ENCODE data around the gene GPHN.

Gene GPHN

DNA sequence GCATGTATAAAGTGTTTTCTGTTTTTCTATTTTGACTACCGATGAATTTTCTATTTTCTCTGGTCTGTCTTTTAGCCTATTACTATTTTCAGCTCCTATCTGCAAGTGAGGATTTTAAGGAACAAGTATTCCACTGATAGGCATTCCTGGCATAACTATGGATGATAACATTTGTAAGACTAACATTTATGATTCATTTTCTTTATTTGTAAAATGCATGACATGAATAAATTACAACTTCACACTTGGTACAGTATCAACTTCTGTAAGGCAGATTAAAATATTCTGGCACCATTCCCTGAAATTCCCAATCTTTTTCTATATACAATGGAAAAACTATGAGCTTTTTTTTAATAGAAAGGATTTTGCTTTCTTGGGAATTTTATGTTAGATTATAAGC lies 560.3 kb downstream of the GPHN start:
- DNase-seq = no peak

DNA sequence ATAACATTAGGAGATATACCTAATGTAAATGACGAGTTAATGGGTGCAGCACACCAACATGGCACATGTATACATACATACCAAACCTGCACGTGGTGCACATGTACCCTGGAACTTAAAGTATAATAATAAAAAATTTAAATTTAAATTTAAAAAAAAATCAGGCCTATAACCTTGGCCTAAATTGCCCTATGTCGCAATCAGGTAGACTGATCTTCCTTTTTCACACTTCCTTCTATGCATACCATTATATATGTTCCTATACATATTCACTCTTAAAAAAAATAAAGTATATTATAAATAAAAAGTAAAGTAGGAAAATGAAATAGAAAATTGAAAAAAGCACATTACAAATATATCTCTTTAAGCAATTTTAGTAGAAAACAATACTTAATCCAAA lies 563.6 kb downstream of the GPHN start:
- no peak for DNase-seq

GRCh38 chr14:67077921-67078320 lies 570.0 kb downstream of the GPHN start:
- DNase-seq = no peak

DNA sequence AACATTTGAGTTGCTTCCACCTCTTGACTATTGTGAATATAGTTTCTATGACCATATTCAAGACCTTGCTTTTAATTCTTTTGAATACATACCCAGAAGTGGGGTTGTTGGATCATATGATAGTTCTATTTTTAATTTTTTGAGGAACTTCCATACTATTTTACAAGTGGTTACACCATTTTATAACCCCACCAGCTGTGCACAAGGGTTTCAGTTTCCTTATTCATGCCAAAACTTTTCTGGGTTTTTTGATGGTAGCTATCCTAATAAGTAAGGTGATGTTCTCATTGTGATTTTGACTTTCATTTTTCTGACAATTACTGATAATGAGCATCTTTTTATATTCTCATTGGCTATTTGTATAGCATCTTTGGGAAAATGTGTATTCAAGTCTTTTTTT lies 571.9 kb downstream of the GPHN start:
- no peak for DNase-seq

- no peak for DNase-seq
Measured at GRCh38 chr14:67108230-67108629, 600.3 kb downstream of the GPHN start.

DNA sequence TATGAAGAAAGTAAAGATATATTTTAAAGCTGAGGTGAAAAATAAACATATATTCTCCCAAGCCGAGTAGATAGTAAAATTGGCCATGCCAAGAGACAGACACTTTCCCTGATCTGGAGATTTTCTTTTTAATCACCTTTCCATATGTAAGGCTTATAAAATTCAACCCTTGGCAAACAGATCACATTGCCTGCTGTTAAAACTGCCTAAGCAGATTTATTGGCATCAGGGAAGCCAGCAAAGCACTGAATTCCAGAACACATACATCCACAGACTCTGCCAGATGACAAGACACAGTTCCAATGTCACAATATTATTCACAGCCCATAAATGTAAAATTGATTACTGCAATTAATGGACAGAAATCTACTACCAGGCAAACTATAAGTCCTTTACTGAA lies 603.1 kb downstream of the GPHN start:
- DNase-seq = no peak

GRCh38 chr14:67112344-67112743 lies 604.4 kb downstream of the GPHN start:
- no peak for DNase-seq

DNA sequence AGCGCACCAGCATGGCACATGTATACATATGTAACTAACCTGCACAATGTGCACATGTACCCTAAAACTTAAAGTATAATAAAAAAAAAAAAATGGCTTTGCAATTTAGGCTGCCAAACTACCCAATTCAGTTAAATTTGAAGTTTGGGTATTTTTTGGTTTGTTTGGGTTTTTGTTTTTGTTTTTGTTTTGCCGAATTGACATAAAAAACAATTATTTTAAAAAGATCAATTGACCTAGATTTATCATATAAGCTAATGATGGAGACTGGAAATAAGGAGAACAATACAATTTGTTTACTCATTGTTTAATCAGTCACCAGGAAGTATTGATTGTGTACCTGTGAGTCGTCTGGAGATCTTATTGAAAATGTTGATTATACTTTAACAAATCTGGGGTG lies 619.2 kb downstream of the GPHN start:
- no peak for DNase-seq

GRCh38 chr14:67129768-67130167 lies 621.8 kb downstream of the GPHN start:
- DNase-seq = no peak

- no peak for DNase-seq
Measured at GRCh38 chr14:67131691-67132090, 623.7 kb downstream of the GPHN start.

DNA sequence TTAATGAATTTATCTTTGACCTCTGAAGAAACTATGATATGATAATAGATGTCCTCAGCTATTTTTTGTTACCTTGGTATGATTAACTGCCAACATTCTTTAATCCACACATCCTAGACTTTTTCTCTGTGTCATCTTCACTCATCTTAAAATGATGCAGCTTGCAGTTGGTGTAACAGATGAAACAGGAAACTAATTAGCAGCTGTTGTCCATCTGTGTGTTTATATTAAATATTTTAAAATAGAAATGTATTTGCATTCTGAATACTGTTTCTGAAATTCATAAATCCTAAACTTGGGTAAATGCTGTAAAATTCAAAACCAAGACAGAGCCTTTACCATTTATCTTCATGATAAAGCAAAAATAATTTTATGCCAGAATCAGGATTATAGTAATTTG lies 625.2 kb downstream of the GPHN start:
- DNase-seq = no peak

DNA sequence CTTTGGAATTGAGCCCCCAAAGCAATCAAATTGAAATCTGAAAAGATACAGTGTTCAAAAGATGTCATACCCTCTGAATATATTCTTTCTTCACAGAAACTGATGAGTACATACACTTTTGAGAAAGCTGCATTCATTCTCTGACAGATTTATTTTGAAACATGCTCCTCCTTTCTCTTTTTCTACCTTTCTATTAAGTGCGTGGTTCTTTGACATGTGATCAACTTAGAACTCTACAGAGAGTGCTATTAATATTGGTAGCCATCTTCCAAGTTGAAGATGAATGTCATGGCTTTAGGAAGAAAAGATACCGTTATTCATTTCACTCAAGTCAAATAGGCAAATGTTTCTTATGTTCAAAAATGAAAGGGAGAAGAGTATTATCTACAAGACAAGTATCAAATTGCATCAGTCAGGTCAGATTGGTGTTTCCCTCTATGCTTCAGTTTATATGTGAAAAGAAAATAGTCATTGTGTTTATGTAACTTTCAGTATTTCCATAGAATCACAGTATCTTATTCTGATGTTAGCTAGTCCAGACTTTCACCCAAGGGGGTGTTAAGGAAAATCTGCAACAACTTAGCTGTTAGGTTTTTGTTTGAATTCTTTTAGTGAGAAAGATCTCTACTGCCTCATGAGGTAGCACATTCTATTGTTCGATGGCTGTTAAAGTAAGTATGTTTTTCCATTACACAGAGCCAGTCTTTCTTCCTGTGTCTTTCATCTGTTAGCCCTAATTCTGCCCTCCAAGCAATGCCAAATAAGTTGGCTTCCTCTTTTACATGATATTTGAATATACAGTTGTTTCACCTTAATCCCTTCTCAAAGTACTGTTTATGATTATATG lies 625.9 kb downstream of the GPHN start:
- DNase-seq = no peak

- no peak for DNase-seq
Measured at GRCh38 chr14:67137744-67138371, 629.9 kb downstream of the GPHN start.

- no peak for DNase-seq
Measured at GRCh38 chr14:67140556-67140955, 632.6 kb downstream of the GPHN start.

DNA sequence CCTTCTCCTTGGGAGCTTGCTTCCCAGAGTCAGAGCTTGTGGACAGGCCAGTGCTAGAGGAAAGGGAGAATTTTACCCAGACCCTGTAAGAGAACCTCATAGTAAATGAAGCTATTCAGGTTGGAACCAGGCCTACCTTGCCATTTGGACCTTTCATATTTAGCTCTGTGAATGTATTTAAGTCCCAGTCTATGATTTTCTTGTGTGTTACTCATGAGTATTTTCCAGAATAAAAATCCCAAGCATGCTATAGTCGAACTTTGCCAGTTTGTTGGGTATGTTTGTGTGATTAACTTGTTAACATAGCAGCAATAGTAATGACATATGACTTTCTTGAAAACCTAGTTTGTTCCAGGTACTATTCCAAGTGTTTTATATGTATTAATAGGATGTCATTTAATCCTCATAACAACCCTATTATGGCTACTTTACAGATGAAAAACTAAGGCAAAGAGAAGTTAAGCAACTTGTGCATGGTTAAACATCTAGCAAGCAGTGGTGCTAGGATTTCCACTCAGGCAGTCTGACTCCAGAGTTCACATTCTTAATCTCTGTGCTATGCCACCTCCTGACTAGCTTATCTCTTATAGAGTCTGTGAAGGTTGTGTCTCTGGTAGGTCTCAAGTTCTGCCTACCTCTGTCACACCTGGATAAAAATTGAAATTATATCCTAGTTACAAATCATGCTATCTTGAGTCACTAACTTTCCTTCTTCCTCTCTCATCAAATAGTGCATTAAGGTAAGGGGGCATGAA lies 633.4 kb downstream of the GPHN start:
- no peak for DNase-seq

- no peak for DNase-seq
Measured at GRCh38 chr14:67151082-67151666, 643.2 kb downstream of the GPHN start.

- DNase-seq = no peak
Measured at GRCh38 chr14:67158566-67158965, 650.6 kb downstream of the GPHN start.

- no peak for DNase-seq
Measured at GRCh38 chr14:67162385-67162784, 654.4 kb downstream of the GPHN start.

DNA sequence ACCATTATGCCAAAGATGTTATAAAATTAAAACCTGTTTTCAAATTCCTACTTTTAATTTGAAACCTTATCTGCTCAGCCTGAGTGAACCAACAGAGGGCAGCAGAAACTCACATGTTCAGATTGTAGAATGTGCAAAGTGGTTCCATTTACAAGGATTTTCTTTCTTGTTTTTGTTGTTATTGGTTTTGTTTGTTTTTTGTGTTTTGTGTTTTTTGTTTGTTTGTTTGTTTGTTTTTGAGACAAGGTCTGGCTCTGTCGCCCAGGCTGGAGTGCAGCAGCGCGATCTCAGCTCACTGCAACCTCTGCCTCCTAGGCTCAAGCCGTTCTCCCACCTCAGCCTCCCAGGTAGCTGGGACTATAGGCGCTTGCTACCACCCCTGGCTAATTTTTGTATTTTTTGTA lies 658.5 kb downstream of the GPHN start:
- peak; percentile 11 for DNase-seq

DNA sequence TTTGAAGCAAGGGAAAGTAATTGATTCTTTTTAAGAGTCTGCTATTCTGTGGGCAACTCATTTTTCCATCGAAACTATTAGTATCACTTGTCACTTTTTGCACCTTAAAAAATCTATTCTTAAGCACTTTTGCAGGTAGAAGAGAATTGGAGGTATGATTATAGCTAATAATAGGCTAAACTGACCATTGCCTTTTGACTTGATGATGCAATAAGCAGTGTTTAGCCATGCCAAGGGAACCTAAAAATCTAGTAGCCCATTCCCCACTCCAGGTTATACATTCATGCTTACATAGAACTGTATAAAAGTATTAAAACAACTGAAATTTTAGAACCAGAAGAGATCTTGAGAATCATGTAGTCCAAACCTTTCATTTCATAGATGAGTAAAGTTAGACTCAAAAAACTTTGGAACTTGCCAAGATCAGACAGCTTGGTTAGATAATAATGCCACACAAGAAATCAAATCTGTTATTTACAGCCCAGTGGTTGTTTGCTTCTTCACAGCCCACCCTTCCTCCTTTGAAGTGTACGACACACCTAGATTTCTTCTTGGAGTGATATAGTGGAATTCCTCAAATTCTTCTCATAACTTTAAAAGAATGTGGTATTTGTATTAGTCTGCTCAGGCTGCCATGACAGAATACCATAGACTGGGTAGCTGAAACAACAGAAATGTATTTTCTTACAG lies 659.6 kb downstream of the GPHN start:
- no peak for DNase-seq

- no peak for DNase-seq
Measured at GRCh38 chr14:67168110-67168441, 660.1 kb downstream of the GPHN start.

DNA sequence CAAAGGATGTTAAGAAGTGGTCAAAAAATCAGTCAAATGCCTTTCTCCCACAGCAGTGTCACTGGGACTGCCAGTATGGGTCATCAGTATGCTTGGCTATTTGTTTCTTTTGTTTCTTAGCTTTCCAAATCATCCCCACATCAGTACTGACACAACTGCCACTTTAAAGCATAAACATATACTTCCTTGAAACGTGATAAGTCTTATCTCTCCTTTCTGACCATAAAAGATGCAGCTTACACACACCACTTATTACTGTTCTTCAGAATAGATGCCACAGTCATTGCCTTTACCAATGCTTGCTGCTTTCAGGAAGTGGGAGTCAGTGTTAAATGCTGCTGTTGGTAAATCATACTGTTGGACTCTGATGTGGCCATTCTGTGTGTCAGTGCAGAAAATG lies 662.7 kb downstream of the GPHN start:
- no peak for DNase-seq

DNA sequence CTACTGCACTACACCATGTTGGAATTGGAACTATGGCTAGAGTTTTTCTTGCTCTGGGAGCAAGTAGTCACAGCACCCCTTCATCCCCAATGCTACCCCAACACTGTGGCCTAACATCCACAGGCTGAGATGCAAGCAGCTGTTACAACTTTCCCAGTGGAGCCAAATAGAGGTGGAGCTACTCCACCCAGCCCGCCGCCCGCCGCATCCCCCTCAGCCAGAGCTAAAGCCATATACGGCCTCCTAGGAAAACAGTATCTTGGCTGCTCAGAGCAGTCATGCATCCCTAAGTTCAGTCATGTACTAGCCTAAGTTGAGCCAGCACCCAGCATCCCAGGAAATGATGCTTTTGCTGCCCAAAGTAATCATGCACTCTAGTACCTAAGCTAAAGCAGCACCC lies 664.1 kb downstream of the GPHN start:
- no peak for DNase-seq

Measured in activated gamma-delta T cell treated with Interleukin-2 at 50 U/mL for 16 hours (primary cell).